ENCODE data around the gene THADA.

GRCh38 chr2:43300781-43301583 is 294.9 kb downstream of the THADA start:
- TF ChIP-seq EZH2 (IDR thresholded peaks at IDR 0.05; ENCODE audit: low read length, missing control alignments) (no peak), CTCF (conservative IDR thresholded peaks at IDR 0.05 in 1 of 2, IDR thresholded peaks at IDR 0.05 in 1 of 2; ENCODE audit: low read depth in 1 of 2, low read length in 2 of 2) (no peak)
